IPS-15b (cell line): ENCODE data around the gene HCN3.

Experiments
- H3K27me3 ChIP-seq: one replicate; pipeline ENCODE4 v1.6.1; 2013; ENCODE audit warnings: low read length; ENCODE audit not compliant: control insufficient read depth, insufficient read depth
- H3K36me3 ChIP-seq: one replicate; pipeline ENCODE4 v1.6.1; 2013; ENCODE audit warnings: low read length; ENCODE audit not compliant: control insufficient read depth, insufficient read depth
- H3K4me1 ChIP-seq: one replicate; pipeline ENCODE4 v1.6.1; 2013; ENCODE audit warnings: mild to moderate bottlenecking, low read length; ENCODE audit not compliant: control insufficient read depth, insufficient read depth
- H3K4me3 ChIP-seq: one replicate; pipeline ENCODE4 v1.5.1; 2013; ENCODE audit warnings: low read depth, low read length
- H3K9ac ChIP-seq: one replicate; pipeline ENCODE4 v1.6.1; 2013; ENCODE audit warnings: low read depth, mild to moderate bottlenecking, low read length
- H3K9me3 ChIP-seq: one replicate; pipeline ENCODE4 v1.6.1; 2013; ENCODE audit warnings: mild to moderate bottlenecking, low read length; ENCODE audit not compliant: control insufficient read depth, insufficient read depth

Gene HCN3

GRCh38 chr1:155293086-155293749 lies 16.0 kb downstream of the HCN3 start:
- Histone ChIP-seq H3K27me3 (peaks cover 37% of the 10 kb centered on the region), H3K4me3 (no peak overlapping the region), H3K9me3 (no peaks in the 10 kb centered on the region), H3K9ac (no peak overlapping the region), H3K4me1 (peaks cover 8% of the 10 kb centered on the region), H3K36me3 (no peaks in the 10 kb centered on the region)

- Histone ChIP-seq H3K27me3 (peaks cover 37% of the 10 kb centered on the region), H3K4me1 (peaks cover 8% of the 10 kb centered on the region), H3K4me3 (peak overlapping the region; percentile 89), H3K9me3 (no peaks in the 10 kb centered on the region), H3K36me3 (no peaks in the 10 kb centered on the region), H3K9ac (peak overlapping the region; percentile 8)
These were observed 17.4 kb downstream of the HCN3 start for GRCh38 chr1:155294520-155295182.

GRCh38 chr1:155295183-155295941 lies 18.1 kb downstream of the HCN3 start:
- Histone ChIP-seq H3K4me1 (peaks cover 8% of the 10 kb centered on the region), H3K9me3 (no peaks in the 10 kb centered on the region), H3K9ac (peak overlapping the region; percentile 8), H3K27me3 (peaks cover 37% of the 10 kb centered on the region), H3K36me3 (no peaks in the 10 kb centered on the region), H3K4me3 (peak overlapping the region; percentile 89)

GRCh38 chr1:155295942-155296267 lies 18.6 kb downstream of the HCN3 start:
- Histone ChIP-seq H3K27me3 (peaks cover 37% of the 10 kb centered on the region), H3K9ac (no peak overlapping the region), H3K4me1 (peaks cover 8% of the 10 kb centered on the region), H3K9me3 (no peaks in the 10 kb centered on the region), H3K36me3 (no peaks in the 10 kb centered on the region), H3K4me3 (peak overlapping the region; percentile 89)

- Histone ChIP-seq H3K4me3 (no peak overlapping the region), H3K27me3 (peaks cover 37% of the 10 kb centered on the region)
These were observed 19.4 kb downstream of the HCN3 start for GRCh38 chr1:155296661-155297060.

GRCh38 chr1:155297384-155297783 lies 20.1 kb downstream of the HCN3 start:
- Histone ChIP-seq H3K36me3 (no peaks in the 10 kb centered on the region), H3K4me3 (no peak overlapping the region), H3K9me3 (no peaks in the 10 kb centered on the region), H3K9ac (no peak overlapping the region), H3K4me1 (peaks cover 11% of the 10 kb centered on the region), H3K27me3 (peaks cover 35% of the 10 kb centered on the region)

More at GRCh38 chr1:155296661-155297060, 19.4 kb downstream of the HCN3 start:
- Histone ChIP-seq H3K36me3 (no peaks in the 10 kb centered on the region), H3K9me3 (no peaks in the 10 kb centered on the region), H3K4me1 (peaks cover 9% of the 10 kb centered on the region), H3K9ac (no peak overlapping the region)

GRCh38 chr1:155300024-155300423 lies 22.8 kb downstream of the HCN3 start:
- H3K4me1 ChIP-seq = peaks cover 11% of the 10 kb centered on the region
- H3K27me3 ChIP-seq = peaks cover 18% of the 10 kb centered on the region
- H3K9me3 ChIP-seq = no peaks in the 10 kb centered on the region
- H3K36me3 ChIP-seq = no peaks in the 10 kb centered on the region
- no peak overlapping the region for H3K9ac ChIP-seq
- H3K4me3 ChIP-seq = no peak overlapping the region

GRCh38 chr1:155300553-155301329 lies 23.5 kb downstream of the HCN3 start:
- Histone ChIP-seq H3K4me3 (no peak overlapping the region), H3K9me3 (no peaks in the 10 kb centered on the region), H3K27me3 (peaks cover 11% of the 10 kb centered on the region), H3K9ac (no peak overlapping the region), H3K36me3 (no peaks in the 10 kb centered on the region), H3K4me1 (peaks cover 11% of the 10 kb centered on the region)

- H3K27me3 ChIP-seq = peaks cover 7% of the 10 kb centered on the region
- no peak within 1 kb of the TSS for H3K9ac ChIP-seq
- no peak within 1 kb of the TSS for H3K4me3 ChIP-seq
- H3K9me3 ChIP-seq = no peaks in the 10 kb centered on the region
- peaks cover 11% of the 10 kb centered on the region for H3K4me1 ChIP-seq
- no peaks in the 10 kb centered on the region for H3K36me3 ChIP-seq
These were observed 24.1 kb downstream of the HCN3 start, which contains the start of gene PKLR for GRCh38 chr1:155301342-155301841. Gene PKLR (minus strand): TSS chr1:155301438. CDS start chr1:155301395, 43 bp downstream.

GRCh38 chr1:155304558-155305063 lies 27.3 kb downstream of the HCN3 start:
- Histone ChIP-seq H3K4me1 (peaks cover 3% of the 10 kb centered on the region), H3K9ac (no peak overlapping the region), H3K4me3 (no peak overlapping the region), H3K27me3 (peaks cover 2% of the 10 kb centered on the region), H3K36me3 (no peaks in the 10 kb centered on the region), H3K9me3 (no peaks in the 10 kb centered on the region)

GRCh38 chr1:155305881-155306391 lies 28.7 kb downstream of the HCN3 start:
- Histone ChIP-seq H3K36me3 (peaks cover 4% of the 10 kb centered on the region), H3K4me3 (no peak overlapping the region), H3K4me1 (peaks cover 3% of the 10 kb centered on the region), H3K9me3 (no peaks in the 10 kb centered on the region), H3K27me3 (peaks cover 2% of the 10 kb centered on the region), H3K9ac (peak overlapping the region; percentile 24)
